Measurements from ENCODE around the gene NRXN3. TPM values are rescaled to one million over a fixed set of nuclear protein-coding genes. Genes with fewer than 3 reads are reported as not detected.

NRXN3 gene
- total and polyA plus RNA-seq, 2 experiments from 2014 or later, result 1.0 to 1.8 TPM

- TF ChIP-seq ZNF462 (CRISPR knock-in tag; IDR thresholded peaks at IDR 0.05), result no peak
- no peak for TF ChIP-seq JUNB (IDR thresholded peaks at IDR 0.05; ENCODE audit: unreplicated experiment)
- no peak for TF ChIP-seq EZH2 (IDR thresholded peaks at IDR 0.05; ENCODE audit: low read depth, unreplicated experiment)
- TF ChIP-seq REST (IDR thresholded peaks at IDR 0.05; ENCODE audit: unreplicated experiment), result no peak
- no peak for TF ChIP-seq EZH2phosphoT487 (IDR thresholded peaks at IDR 0.05; ENCODE audit: unreplicated experiment)
These were observed 1078.0 kb downstream of the NRXN3 start (continued) for GRCh38 chr14:79248126-79248525.

GRCh38 chr14:79248771-79249170, 1078.6 kb downstream of the NRXN3 start:
- no peak overlapping the region for H3K4me3 ChIP-seq
- DNase-seq (ENCODE audit: low spot score), result no peak
- no peaks in the 10 kb centered on the region for H3K9me3 Mint-ChIP-seq
- no peak for TF ChIP-seq POLR2AphosphoS5 (IDR thresholded peaks at IDR 0.05; ENCODE audit: low read depth)
- TF ChIP-seq ZNF462 (CRISPR knock-in tag; IDR thresholded peaks at IDR 0.05), result no peak

More at GRCh38 chr14:79248771-79249170, 1078.6 kb downstream of the NRXN3 start:
- peak overlapping the region; percentile 38; the same call in 1 of the 2 replicates for H3K4me2 ChIP-seq
- Mint-ChIP-seq H3K27ac (no peak overlapping the region), H3K36me3 (ENCODE audit: low read depth) (no peaks in the 10 kb centered on the region), H3K4me1 (peaks cover 6% of the 10 kb centered on the region), H3K4me3 (no peak overlapping the region), H3K27me3 (ENCODE audit: insufficient read depth, low read depth, poor library complexity) (no peaks in the 10 kb centered on the region)
- H3K79me2 ChIP-seq (replicated peaks; ENCODE audit: insufficient read depth), result no peaks in the 10 kb centered on the region
- no peak overlapping the region for H3K27ac ChIP-seq (ENCODE audit: low read depth)
- H3F3A ChIP-seq (replicated peaks; ENCODE audit: low read depth), result no peaks in the 10 kb centered on the region
- H3K27me3 ChIP-seq (ENCODE audit: insufficient read depth), result no peaks in the 10 kb centered on the region
- H4K20me1 ChIP-seq (replicated peaks; ENCODE audit: insufficient read depth), result no peaks in the 10 kb centered on the region
- no peaks in the 10 kb centered on the region for H3K9me2 ChIP-seq (ENCODE audit: insufficient read depth)
- ATAC-seq, result no peak
- no peak overlapping the region for H2AFZ ChIP-seq
- no peaks in the 10 kb centered on the region for H3K36me3 ChIP-seq (ENCODE audit: insufficient read depth)
- H3K4me1 ChIP-seq (ENCODE audit: insufficient read depth), result peaks cover 7% of the 10 kb centered on the region; the same call in 1 of the 2 replicates

All from GM23338 (cell line).